HepG2 (cell line): ENCODE data around the gene TSNAXIP1. TPM values are rescaled to one million over a fixed set of nuclear protein-coding genes. Genes with fewer than 3 reads are reported as not detected.

ENCODE experiments used
- ASH2L ChIP-seq: fragments of 300-600, 200-600 bp; sonication (generic); IDR thresholded peaks from 2 replicates; pipeline ENCODE4 v1.7.0; 2017; ENCODE audit warnings: low read depth, mild to moderate bottlenecking, moderate library complexity, mixed read lengths, low read length; ENCODE audit not compliant: insufficient read length
- JUN ChIP-seq: sonication (generic); formaldehyde crosslinking; IDR thresholded peaks from 2 replicates; pipeline ENCODE4 v1.4.0; 2020; ENCODE audit warnings: mild to moderate bottlenecking, missing genetic modification reagents
- KLF15 ChIP-seq: sonication (generic); formaldehyde crosslinking; IDR thresholded peaks from 2 replicates; pipeline ENCODE4 v1.8.1; 2023; ENCODE audit warnings: borderline replicate concordance, mild to moderate bottlenecking, inconsistent platforms, missing genetic modification reagents, mixed read lengths
- MEF2D ChIP-seq: sonication (generic); formaldehyde crosslinking; IDR thresholded peaks from 2 replicates; pipeline ENCODE4 v1.5.1; 2020; ENCODE audit warnings: mild to moderate bottlenecking, missing genetic modification reagents
- ZFP36L1 ChIP-seq: sonication (generic); formaldehyde crosslinking; IDR thresholded peaks from 2 replicates; pipeline ENCODE4 v1.8.0; 2022; ENCODE audit warnings: mild to moderate bottlenecking, missing genetic modification reagents, moderate library complexity
- ZNF180 ChIP-seq: sonication (generic); formaldehyde crosslinking; IDR thresholded peaks from 2 replicates; pipeline ENCODE4 v1.4.0; 2020; ENCODE audit warnings: low read depth, missing genetic modification reagents, borderline replicate concordance
- ZNF24 ChIP-seq: fragments of 450-650 bp; IDR thresholded peaks from 2 replicates; pipeline ENCODE4 v1.6.1; 2017; ENCODE audit warnings: antibody characterized with exemption, mild to moderate bottlenecking
- ZNF672 ChIP-seq: sonication (generic); formaldehyde crosslinking; IDR thresholded peaks from 2 replicates; pipeline ENCODE4 v1.8.1; 2022; ENCODE audit warnings: missing genetic modification reagents
- polyA plus RNA-seq, 8 experiments: library from polyadenylated mRNA; depleted of rRNA in 3 of 8; stranded (reverse) in 7 of 8; unstranded in 1 of 8; fragments of >200 nt; fragmentation: Illumina TruSeq in 4 of 8; extraction: Trizol in 4 of 8; gene quantifications; 2 replicates each; pipeline versions ENCODE4 v1.2.1 to v1.2.3, GENCODE V29; 2011 to 2016; ENCODE audit warnings: low read depth in 4 of 8, missing spikeins in 1 of 8, mixed read lengths in 1 of 8; ENCODE audit not compliant: insufficient read depth in 1 of 8
- total RNA-seq, 5 experiments: library from RNA; depleted of rRNA; stranded (reverse); fragments of >200 nt; fragmentation: Illumina TruSeq; extraction: Trizol; gene quantifications; 2 replicates each; pipeline ENCODE4 v1.2.3, GENCODE V29; 2016; ENCODE audit warnings: low read depth in 1 of 5
- TF ChIP-seq, protein P1 (sequence below): IDR thresholded peaks from 2 replicates; pipeline ENCODE4 v1.6.1; 2018; ENCODE audit warnings: missing genetic modification reagents
- TF ChIP-seq, protein P2 (sequence below): sonication (generic); formaldehyde crosslinking; IDR thresholded peaks from 2 replicates; pipeline ENCODE4 v1.5.0; 2020; ENCODE audit warnings: missing genetic modification reagents
- TF ChIP-seq, protein P3 (sequence below): sonication (generic); formaldehyde crosslinking; IDR thresholded peaks from 2 replicates; pipeline ENCODE4 v1.5.0; 2020; ENCODE audit warnings: mild to moderate bottlenecking, missing genetic modification reagents
- TF ChIP-seq, protein P4 (sequence below): IDR thresholded peaks from 2 replicates; pipeline ENCODE4 v1.6.1; 2018; ENCODE audit warnings: missing genetic modification reagents, mild to moderate bottlenecking, missing compliant biosample characterization
- TF ChIP-seq, protein P5 (sequence below): sonication (generic); formaldehyde crosslinking; IDR thresholded peaks from 2 replicates; pipeline ENCODE4 v1.4.0; 2020; ENCODE audit warnings: mild to moderate bottlenecking, missing genetic modification reagents
- TF ChIP-seq, protein P6 (sequence below): IDR thresholded peaks from 2 replicates; pipeline ENCODE4 v1.6.1; 2016
- TF ChIP-seq, protein P7 (sequence below): IDR thresholded peaks from 2 replicates; pipeline ENCODE4 v1.6.1; 2016; ENCODE audit warnings: missing genetic modification reagents, missing compliant biosample characterization
- TF ChIP-seq, protein P8 (sequence below): sonication (generic); formaldehyde crosslinking; IDR thresholded peaks from 2 replicates; pipeline ENCODE4 v1.8.0; 2022; ENCODE audit warnings: mild to moderate bottlenecking, missing genetic modification reagents, borderline replicate concordance
- TF ChIP-seq, protein P9 (sequence below): conservative IDR thresholded peaks from 2 replicates; pipeline ENCODE4 v1.6.1; 2018; ENCODE audit warnings: missing genetic modification reagents

Gene TSNAXIP1
- total and polyA plus RNA-seq, 2 of the 13 experiments (the other 11 are each of a cell fraction or from before 2014, with no cell fraction given) = 0.37 to 0.86 TPM

DNA sequence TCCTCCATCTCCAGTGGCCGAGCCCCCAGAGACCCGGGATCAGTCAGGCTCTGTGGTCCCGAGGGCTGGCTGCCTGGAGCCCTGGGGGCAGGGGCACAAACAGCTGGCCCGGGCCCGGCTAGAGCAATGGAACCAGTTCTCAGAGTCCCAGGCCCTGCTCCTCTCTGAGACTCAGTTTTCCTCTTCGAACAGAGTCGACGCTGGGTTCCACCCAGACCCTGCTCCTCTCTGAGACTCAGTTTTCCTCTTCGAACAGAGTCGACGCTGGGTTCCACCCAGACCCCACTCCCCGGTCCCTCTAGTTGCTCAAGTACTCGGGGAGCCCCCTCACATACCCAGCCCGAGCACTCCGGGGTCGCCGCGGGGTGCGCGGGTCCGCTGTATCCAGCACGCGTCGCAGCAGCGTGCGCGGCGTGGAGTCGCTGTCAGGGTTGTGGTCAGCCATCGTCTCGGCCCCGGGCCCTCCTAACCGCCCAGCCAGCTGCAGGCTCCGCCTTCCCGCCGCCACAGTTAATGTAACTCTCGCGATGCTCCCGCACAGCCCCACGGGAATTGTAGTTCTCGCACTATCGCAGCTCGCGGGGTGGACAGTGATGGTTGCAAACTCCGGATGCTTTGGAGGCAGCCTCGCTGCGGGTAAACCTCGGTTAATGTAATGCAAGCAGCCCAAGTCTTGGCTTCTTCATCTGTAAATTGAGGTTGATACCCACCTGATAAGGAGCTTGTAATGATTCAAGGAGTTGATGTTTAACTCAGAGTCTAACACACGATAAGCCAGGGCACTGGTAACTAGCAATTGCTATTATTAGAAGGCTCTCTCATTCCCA, 26.9 kb downstream of the TSNAXIP1 start (continued):
- TF ChIP-seq, protein P1, sequence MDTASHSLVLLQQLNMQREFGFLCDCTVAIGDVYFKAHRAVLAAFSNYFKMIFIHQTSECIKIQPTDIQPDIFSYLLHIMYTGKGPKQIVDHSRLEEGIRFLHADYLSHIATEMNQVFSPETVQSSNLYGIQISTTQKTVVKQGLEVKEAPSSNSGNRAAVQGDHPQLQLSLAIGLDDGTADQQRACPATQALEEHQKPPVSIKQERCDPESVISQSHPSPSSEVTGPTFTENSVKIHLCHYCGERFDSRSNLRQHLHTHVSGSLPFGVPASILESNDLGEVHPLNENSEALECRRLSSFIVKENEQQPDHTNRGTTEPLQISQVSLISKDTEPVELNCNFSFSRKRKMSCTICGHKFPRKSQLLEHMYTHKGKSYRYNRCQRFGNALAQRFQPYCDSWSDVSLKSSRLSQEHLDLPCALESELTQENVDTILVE (CRISPR knock-in tag) = peak; percentile 83; the same call in 1 of the 2 replicates
- TF ChIP-seq, protein P2, sequence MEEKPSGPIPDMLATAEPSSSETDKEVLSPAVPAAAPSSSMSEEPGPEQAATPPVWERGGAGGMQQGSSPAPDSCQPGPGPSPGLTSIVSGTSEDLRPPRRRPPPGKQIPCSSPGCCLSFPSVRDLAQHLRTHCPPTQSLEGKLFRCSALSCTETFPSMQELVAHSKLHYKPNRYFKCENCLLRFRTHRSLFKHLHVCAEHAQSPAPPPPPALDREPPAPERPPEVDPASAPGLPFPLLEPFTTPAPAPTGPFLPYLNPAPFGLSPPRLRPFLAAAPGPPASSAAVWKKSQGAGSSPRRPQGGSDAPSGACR (CRISPR knock-in tag) = no peak
- TF ChIP-seq, protein P3, sequence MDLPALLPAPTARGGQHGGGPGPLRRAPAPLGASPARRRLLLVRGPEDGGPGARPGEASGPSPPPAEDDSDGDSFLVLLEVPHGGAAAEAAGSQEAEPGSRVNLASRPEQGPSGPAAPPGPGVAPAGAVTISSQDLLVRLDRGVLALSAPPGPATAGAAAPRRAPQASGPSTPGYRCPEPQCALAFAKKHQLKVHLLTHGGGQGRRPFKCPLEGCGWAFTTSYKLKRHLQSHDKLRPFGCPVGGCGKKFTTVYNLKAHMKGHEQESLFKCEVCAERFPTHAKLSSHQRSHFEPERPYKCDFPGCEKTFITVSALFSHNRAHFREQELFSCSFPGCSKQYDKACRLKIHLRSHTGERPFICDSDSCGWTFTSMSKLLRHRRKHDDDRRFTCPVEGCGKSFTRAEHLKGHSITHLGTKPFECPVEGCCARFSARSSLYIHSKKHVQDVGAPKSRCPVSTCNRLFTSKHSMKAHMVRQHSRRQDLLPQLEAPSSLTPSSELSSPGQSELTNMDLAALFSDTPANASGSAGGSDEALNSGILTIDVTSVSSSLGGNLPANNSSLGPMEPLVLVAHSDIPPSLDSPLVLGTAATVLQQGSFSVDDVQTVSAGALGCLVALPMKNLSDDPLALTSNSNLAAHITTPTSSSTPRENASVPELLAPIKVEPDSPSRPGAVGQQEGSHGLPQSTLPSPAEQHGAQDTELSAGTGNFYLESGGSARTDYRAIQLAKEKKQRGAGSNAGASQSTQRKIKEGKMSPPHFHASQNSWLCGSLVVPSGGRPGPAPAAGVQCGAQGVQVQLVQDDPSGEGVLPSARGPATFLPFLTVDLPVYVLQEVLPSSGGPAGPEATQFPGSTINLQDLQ = no peak; the same call in 1 of the 2 replicates
- TF ChIP-seq ZNF180 (CRISPR knock-in tag) (0 out of 2 replicates have a peak, but pooled peaks have one; percentile 86), ZNF24 (no peak), JUN (no peak; the same call in 1 of the 2 replicates), MEF2D (CRISPR knock-in tag) (peak; percentile 88), ZFP36L1 (CRISPR knock-in tag) (0 out of 2 replicates have a peak, but pooled peaks have one; percentile 51), ASH2L (peak; percentile 58), ZNF672 (CRISPR knock-in tag) (no peak), KLF15 (0 out of 2 replicates have a peak, but pooled peaks have one; percentile 52)
- TF ChIP-seq, protein P4, sequence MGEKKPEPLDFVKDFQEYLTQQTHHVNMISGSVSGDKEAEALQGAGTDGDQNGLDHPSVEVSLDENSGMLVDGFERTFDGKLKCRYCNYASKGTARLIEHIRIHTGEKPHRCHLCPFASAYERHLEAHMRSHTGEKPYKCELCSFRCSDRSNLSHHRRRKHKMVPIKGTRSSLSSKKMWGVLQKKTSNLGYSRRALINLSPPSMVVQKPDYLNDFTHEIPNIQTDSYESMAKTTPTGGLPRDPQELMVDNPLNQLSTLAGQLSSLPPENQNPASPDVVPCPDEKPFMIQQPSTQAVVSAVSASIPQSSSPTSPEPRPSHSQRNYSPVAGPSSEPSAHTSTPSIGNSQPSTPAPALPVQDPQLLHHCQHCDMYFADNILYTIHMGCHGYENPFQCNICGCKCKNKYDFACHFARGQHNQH (CRISPR knock-in tag) = peak; percentile 93
- TF ChIP-seq, protein P5, sequence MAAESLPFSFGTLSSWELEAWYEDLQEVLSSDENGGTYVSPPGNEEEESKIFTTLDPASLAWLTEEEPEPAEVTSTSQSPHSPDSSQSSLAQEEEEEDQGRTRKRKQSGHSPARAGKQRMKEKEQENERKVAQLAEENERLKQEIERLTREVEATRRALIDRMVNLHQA (CRISPR knock-in tag) = no peak
- TF ChIP-seq, protein P6, sequence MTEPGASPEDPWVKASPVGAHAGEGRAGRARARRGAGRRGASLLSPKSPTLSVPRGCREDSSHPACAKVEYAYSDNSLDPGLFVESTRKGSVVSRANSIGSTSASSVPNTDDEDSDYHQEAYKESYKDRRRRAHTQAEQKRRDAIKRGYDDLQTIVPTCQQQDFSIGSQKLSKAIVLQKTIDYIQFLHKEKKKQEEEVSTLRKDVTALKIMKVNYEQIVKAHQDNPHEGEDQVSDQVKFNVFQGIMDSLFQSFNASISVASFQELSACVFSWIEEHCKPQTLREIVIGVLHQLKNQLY = peak; percentile 33; the same call in 1 of the 2 replicates
- TF ChIP-seq, protein P7, sequence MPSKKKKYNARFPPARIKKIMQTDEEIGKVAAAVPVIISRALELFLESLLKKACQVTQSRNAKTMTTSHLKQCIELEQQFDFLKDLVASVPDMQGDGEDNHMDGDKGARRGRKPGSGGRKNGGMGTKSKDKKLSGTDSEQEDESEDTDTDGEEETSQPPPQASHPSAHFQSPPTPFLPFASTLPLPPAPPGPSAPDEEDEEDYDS = peak; percentile 97
- TF ChIP-seq, protein P8, sequence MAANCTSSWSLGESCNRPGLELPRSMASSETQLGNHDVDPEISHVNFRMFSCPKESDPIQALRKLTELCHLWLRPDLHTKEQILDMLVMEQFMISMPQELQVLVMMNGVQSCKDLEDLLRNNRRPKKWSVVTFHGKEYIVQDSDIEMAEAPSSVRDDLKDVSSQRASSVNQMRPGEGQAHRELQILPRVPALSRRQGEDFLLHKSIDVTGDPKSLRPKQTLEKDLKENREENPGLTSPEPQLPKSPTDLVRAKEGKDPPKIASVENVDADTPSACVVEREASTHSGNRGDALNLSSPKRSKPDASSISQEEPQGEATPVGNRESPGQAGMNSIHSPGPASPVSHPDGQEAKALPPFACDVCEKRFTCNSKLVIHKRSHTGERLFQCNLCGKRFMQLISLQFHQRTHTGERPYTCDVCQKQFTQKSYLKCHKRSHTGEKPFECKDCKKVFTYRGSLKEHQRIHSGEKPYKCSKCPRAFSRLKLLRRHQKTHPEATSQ (CRISPR knock-in tag) = 0 out of 2 replicates have a peak, but pooled peaks have one; percentile 53
- TF ChIP-seq, protein P9, sequence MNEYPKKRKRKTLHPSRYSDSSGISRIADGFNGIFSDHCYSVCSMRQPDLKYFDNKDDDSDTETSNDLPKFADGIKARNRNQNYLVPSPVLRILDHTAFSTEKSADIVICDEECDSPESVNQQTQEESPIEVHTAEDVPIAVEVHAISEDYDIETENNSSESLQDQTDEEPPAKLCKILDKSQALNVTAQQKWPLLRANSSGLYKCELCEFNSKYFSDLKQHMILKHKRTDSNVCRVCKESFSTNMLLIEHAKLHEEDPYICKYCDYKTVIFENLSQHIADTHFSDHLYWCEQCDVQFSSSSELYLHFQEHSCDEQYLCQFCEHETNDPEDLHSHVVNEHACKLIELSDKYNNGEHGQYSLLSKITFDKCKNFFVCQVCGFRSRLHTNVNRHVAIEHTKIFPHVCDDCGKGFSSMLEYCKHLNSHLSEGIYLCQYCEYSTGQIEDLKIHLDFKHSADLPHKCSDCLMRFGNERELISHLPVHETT (CRISPR knock-in tag) = 0 out of 2 replicates have a peak, but pooled peaks have one; percentile 51
